Parathyroid adenoma (tissue), 2 donors: ENCODE data around the gene MAB21L3.

Experiments
- H2AFZ ChIP-seq: fragments of 300-600 bp; sonication (generic); one replicate; pipeline ENCODE4 v1.7.0; 2017; ENCODE audit warnings: antibody characterized with exemption, mild to moderate bottlenecking
- H3K27ac ChIP-seq: fragments of 300-600 bp; sonication (generic); one replicate; pipeline ENCODE4 v1.7.0; 2017
- H3K27me3 ChIP-seq: fragments of 300-600 bp; sonication (generic); one replicate; pipeline ENCODE4 v1.7.0; 2017; ENCODE audit warnings: low read length; ENCODE audit not compliant: control insufficient read depth, insufficient read depth
- H3K36me3 ChIP-seq: fragments of 300-600 bp; sonication (generic); one replicate; pipeline ENCODE4 v1.7.0; 2017; ENCODE audit warnings: low read length; ENCODE audit not compliant: control insufficient read depth, insufficient read depth
- H3K4me1 ChIP-seq: fragments of 300-600 bp; sonication (generic); one replicate; pipeline ENCODE4 v1.7.0; 2017; ENCODE audit warnings: control low read depth
- H3K4me2 ChIP-seq: fragments of 300-600 bp; sonication (generic); one replicate; pipeline ENCODE4 v1.7.0; 2017; ENCODE audit warnings: low read length
- H3K4me3 ChIP-seq: fragments of 300-600 bp; sonication (generic); one replicate; pipeline ENCODE4 v1.7.0; 2017; ENCODE audit warnings: low read depth, low read length
- H3K79me2 ChIP-seq: fragments of 300-600 bp; sonication (generic); one replicate; pipeline ENCODE4 v1.7.0; 2017; ENCODE audit warnings: control low read depth
- H3K9ac ChIP-seq: fragments of 300-600 bp; sonication (generic); one replicate; pipeline ENCODE4 v1.7.0; 2017; ENCODE audit warnings: mild to moderate bottlenecking
- H3K9me3 ChIP-seq: fragments of 300-600 bp; sonication (generic); one replicate; pipeline ENCODE4 v1.7.0; 2017; ENCODE audit warnings: low read length; ENCODE audit not compliant: control insufficient read depth
- TF ChIP-seq, protein P1 (sequence below): fragments of 300-600 bp; sonication (generic); IDR thresholded peaks from one replicate; pipeline ENCODE4 v1.7.0; 2017; ENCODE audit warnings: antibody characterized with exemption, mild to moderate bottlenecking
- donor health status: primary hyperparathyroidism.

MAB21L3 gene

DNA sequence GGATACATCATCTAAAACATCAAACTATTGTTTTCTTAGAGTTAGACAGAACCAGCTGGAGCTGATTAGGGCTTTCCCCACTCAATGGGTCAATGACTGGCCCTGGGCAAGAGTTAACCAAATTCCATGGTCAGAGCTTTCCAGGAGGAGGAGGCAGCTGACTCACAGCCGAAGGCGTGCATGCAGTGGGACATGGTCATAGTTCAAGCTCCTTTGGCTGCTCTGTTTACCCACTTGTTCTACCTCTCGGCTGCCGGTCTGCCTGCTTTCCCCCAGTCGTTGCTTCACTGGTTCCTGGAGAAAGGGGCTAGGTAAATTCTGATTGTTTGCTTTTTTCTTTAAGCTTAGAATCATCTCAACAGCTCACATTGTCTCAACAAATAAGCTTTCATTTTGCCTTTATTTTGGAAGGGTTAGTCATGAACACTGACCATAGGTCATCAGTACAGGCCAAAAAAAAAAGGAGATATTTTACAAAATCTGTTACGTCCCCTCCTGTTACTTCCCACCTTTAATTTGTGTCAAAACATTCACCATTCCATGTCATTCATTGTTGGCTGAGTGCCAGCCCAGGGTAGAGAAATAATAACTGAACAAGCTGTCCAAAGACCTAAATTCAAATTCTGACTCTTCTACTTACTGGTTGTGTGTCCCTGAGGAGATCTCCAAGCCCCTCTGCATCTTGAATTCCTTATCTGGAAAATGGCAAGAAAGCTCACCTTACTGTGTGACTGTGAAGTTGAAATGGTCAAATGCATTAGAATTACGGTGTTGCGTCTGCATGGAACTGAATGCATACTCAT lies 12.0 kb downstream of the MAB21L3 start:
- no peak overlapping the region for H3K27ac ChIP-seq
- no peak overlapping the region for H3K4me3 ChIP-seq
- no peak overlapping the region for H3K9ac ChIP-seq
- no peaks in the 10 kb centered on the region for H3K9me3 ChIP-seq
- no peak overlapping the region for H3K4me2 ChIP-seq
- TF ChIP-seq, protein P1, sequence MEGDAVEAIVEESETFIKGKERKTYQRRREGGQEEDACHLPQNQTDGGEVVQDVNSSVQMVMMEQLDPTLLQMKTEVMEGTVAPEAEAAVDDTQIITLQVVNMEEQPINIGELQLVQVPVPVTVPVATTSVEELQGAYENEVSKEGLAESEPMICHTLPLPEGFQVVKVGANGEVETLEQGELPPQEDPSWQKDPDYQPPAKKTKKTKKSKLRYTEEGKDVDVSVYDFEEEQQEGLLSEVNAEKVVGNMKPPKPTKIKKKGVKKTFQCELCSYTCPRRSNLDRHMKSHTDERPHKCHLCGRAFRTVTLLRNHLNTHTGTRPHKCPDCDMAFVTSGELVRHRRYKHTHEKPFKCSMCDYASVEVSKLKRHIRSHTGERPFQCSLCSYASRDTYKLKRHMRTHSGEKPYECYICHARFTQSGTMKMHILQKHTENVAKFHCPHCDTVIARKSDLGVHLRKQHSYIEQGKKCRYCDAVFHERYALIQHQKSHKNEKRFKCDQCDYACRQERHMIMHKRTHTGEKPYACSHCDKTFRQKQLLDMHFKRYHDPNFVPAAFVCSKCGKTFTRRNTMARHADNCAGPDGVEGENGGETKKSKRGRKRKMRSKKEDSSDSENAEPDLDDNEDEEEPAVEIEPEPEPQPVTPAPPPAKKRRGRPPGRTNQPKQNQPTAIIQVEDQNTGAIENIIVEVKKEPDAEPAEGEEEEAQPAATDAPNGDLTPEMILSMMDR: no peak
- H3K36me3 ChIP-seq: no peaks in the 10 kb centered on the region
- no peaks in the 10 kb centered on the region for H3K79me2 ChIP-seq
- H3K4me1 ChIP-seq: no peaks in the 10 kb centered on the region
- no peaks in the 10 kb centered on the region for H3K27me3 ChIP-seq
- H2AFZ ChIP-seq: no peak overlapping the region

- Histone ChIP-seq H3K79me2 (no peaks in the 10 kb centered on the region), H2AFZ (no peak overlapping the region), H3K36me3 (no peaks in the 10 kb centered on the region), H3K9me3 (no peaks in the 10 kb centered on the region), H3K4me3 (no peak overlapping the region), H3K4me2 (no peak overlapping the region), H3K27ac (no peak overlapping the region), H3K9ac (no peak overlapping the region), H3K4me1 (no peaks in the 10 kb centered on the region), H3K27me3 (no peaks in the 10 kb centered on the region)
- TF ChIP-seq, protein P1: no peak
Observed at GRCh38 chr1:116123837-116124533, 12.8 kb downstream of the MAB21L3 start.

DNA sequence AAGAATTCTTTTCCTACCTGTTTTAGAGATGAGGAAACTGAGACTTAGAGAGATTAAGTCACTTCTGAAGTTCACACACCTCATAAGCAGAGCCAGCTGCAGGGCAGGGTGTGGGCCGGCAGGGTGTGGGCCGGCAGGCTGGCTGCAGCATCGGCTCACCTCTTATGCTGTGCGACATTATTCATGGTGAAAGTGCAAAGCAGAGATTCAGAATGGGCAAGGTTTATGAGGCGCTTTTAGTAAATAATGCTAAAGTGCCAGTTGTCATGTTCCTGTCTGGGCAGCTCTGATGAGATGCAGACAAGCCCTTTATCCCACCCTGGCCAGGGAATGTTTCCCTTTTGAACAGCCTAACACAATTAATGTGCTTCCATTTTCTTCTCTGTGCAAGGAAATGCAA lies 14.6 kb downstream of the MAB21L3 start:
- TF ChIP-seq, protein P1: no peak
- Histone ChIP-seq H3K27ac (no peak overlapping the region), H3K4me1 (no peaks in the 10 kb centered on the region)

GRCh38 chr1:116126281-116126680 lies 15.1 kb downstream of the MAB21L3 start:
- TF ChIP-seq, protein P1: no peak
- H3K36me3 ChIP-seq: no peaks in the 10 kb centered on the region
- no peaks in the 10 kb centered on the region for H3K9me3 ChIP-seq
- H3K27ac ChIP-seq: no peak overlapping the region
- no peak overlapping the region for H2AFZ ChIP-seq
- H3K79me2 ChIP-seq: no peaks in the 10 kb centered on the region
- H3K9ac ChIP-seq: no peak overlapping the region
- H3K4me2 ChIP-seq: no peak overlapping the region
- no peaks in the 10 kb centered on the region for H3K4me1 ChIP-seq
- no peak overlapping the region for H3K4me3 ChIP-seq
- H3K27me3 ChIP-seq: no peaks in the 10 kb centered on the region

More for the DNA sequence above, 14.6 kb downstream of the MAB21L3 start:
- Histone ChIP-seq H3K9me3 (no peaks in the 10 kb centered on the region), H3K4me2 (no peak overlapping the region), H3K4me3 (no peak overlapping the region), H3K9ac (no peak overlapping the region), H2AFZ (no peak overlapping the region), H3K27me3 (no peaks in the 10 kb centered on the region), H3K36me3 (no peaks in the 10 kb centered on the region), H3K79me2 (no peaks in the 10 kb centered on the region)
